GM21526 (cell line): ENCODE results near the gene CSNK2A2.

ENCODE experiments used
- ATAC-seq: cut with Tn5 transposase; IDR thresholded peaks from one replicate; pipeline ENCODE4 v1.9.1; 2021; ENCODE audit warnings: moderate library complexity; ENCODE audit not compliant: unreplicated experiment, low FRiP score

Gene CSNK2A2

GRCh38 chr16:58116081-58116480 lies 81.8 kb downstream of the CSNK2A2 start:
- no peak for ATAC-seq

- no peak for ATAC-seq
Measured at GRCh38 chr16:58114827-58115825, 82.8 kb downstream of the CSNK2A2 start.

GRCh38 chr16:58111302-58111627 lies 86.6 kb downstream of the CSNK2A2 start:
- ATAC-seq = no peak

- ATAC-seq = no peak
Measured at GRCh38 chr16:58110571-58111301, 87.2 kb downstream of the CSNK2A2 start.

GRCh38 chr16:58109881-58110280 lies 88.0 kb downstream of the CSNK2A2 start:
- no peak for ATAC-seq

- ATAC-seq = no peak
Measured at GRCh38 chr16:58109330-58109729, 88.6 kb downstream of the CSNK2A2 start.
